PFSK-1 (cell line): Measurements from ENCODE around the gene ELAVL1.

Experiments used
- FOXP2 ChIP-seq: optimal IDR thresholded peaks from 2 replicates; pipeline ENCODE3; 2011; ENCODE audit warnings: borderline replicate concordance, control low read depth, inconsistent platforms; ENCODE audit not compliant: insufficient read depth; ENCODE audit errors: extremely low read length, extremely low read depth
- POLR2AphosphoS5 ChIP-seq: IDR thresholded peaks from 2 replicates; pipeline ENCODE4 v1.6.1; 2012; ENCODE audit warnings: low read depth, mild to moderate bottlenecking, control low read depth, low read length, moderate library complexity
- REST ChIP-seq, 2 experiments: IDR thresholded peaks; 2 replicates each; pipeline versions ENCODE4 v1.6.1 to v1.8.0; 2011 to 2012; ENCODE audit warnings: low read depth in 2 of 2, low read length in 2 of 2, control low read depth in 1 of 2, inconsistent platforms in 1 of 2, mild to moderate bottlenecking in 1 of 2, moderate library complexity in 1 of 2; ENCODE audit not compliant: insufficient read depth in 1 of 2
- SIN3A ChIP-seq: IDR thresholded peaks from 2 replicates; pipeline ENCODE4 v1.6.1; 2012; ENCODE audit warnings: mild to moderate bottlenecking, low read length, moderate library complexity, borderline replicate concordance; ENCODE audit not compliant: insufficient read depth
- TAF1 ChIP-seq: IDR thresholded peaks from 2 replicates; pipeline ENCODE4 v1.6.1; 2012; ENCODE audit warnings: low read length, control low read depth, borderline replicate concordance; ENCODE audit not compliant: insufficient read depth

GRCh38 chr19:8025316-8025715 is 19.9 kb upstream of the ELAVL1 start:
- TF ChIP-seq REST (IDR thresholded peaks at IDR 0.05; ENCODE audit: insufficient read depth in 1 of 2, low read depth in 2 of 2, low read length in 2 of 2) = no peak
- TF ChIP-seq SIN3A = no peak
- no peak for TF ChIP-seq POLR2AphosphoS5
- TF ChIP-seq TAF1 = no peak
- TF ChIP-seq FOXP2 = no peak
